GM19239 (cell line): ENCODE data around the gene CMSS1.

Experiments used
- DNase-seq: peaks from one replicate; pipeline ENCODE4 v3.0.0; 2011; ENCODE audit warnings: low spot score; ENCODE audit not compliant: insufficient read length
- FAIRE-seq: peaks from 2 replicates; lab custom pipeline; 2011; peaks lifted over from hg19 to GRCh38; lab: Jason Lieb, UNC

CMSS1 gene

GRCh38 chr3:99950921-99951320 lies 133.3 kb downstream of the CMSS1 start:
- DNase-seq, result no peak
- FAIRE-seq, result no peak

GRCh38 chr3:99951701-99952100 lies 134.0 kb downstream of the CMSS1 start:
- DNase-seq, result no peak
- no peak for FAIRE-seq

GRCh38 chr3:99952306-99952705 lies 134.6 kb downstream of the CMSS1 start:
- FAIRE-seq, result no peak

GRCh38 chr3:99953596-99953995 lies 135.9 kb downstream of the CMSS1 start:
- no peak for FAIRE-seq
- DNase-seq, result no peak

More at GRCh38 chr3:99952306-99952705, 134.6 kb downstream of the CMSS1 start:
- no peak for DNase-seq

GRCh38 chr3:99954914-99955644 lies 137.4 kb downstream of the CMSS1 start:
- no peak for DNase-seq
- FAIRE-seq, result no peak

GRCh38 chr3:99955773-99956562 lies 138.3 kb downstream of the CMSS1 start:
- no peak for DNase-seq
- FAIRE-seq, result no peak

GRCh38 chr3:99957151-99957796 lies 139.6 kb downstream of the CMSS1 start:
- FAIRE-seq, result no peak
- DNase-seq, result no peak

- FAIRE-seq, result no peak
Measured at GRCh38 chr3:99958222-99958912, 140.7 kb downstream of the CMSS1 start.

GRCh38 chr3:99960123-99960878 lies 142.6 kb downstream of the CMSS1 start:
- DNase-seq (no peak), FAIRE-seq (no peak)

More at GRCh38 chr3:99958222-99958912, 140.7 kb downstream of the CMSS1 start:
- DNase-seq, result no peak

GRCh38 chr3:99960941-99961340 lies 143.3 kb downstream of the CMSS1 start:
- DNase-seq (no peak), FAIRE-seq (no peak)

- FAIRE-seq, result no peak
- DNase-seq, result no peak
Measured at GRCh38 chr3:99961756-99962515, 144.3 kb downstream of the CMSS1 start.

- FAIRE-seq (no peak), DNase-seq (no peak)
Measured at GRCh38 chr3:99962703-99963102, 145.0 kb downstream of the CMSS1 start.

GRCh38 chr3:99965077-99965476 lies 147.4 kb downstream of the CMSS1 start:
- DNase-seq (no peak), FAIRE-seq (no peak)

GRCh38 chr3:99965681-99966408 lies 148.2 kb downstream of the CMSS1 start:
- FAIRE-seq (no peak), DNase-seq (no peak)

GRCh38 chr3:99966662-99967416 lies 149.2 kb downstream of the CMSS1 start:
- FAIRE-seq (no peak), DNase-seq (no peak)

- no peak for DNase-seq
- FAIRE-seq, result no peak
Measured at GRCh38 chr3:99967796-99968195, 150.1 kb downstream of the CMSS1 start.

GRCh38 chr3:99969136-99969535 lies 151.5 kb downstream of the CMSS1 start:
- FAIRE-seq, result no peak
- DNase-seq, result no peak

GRCh38 chr3:99970198-99970597 lies 152.5 kb downstream of the CMSS1 start:
- peak; percentile 71 for FAIRE-seq
- DNase-seq, result no peak
